MM.1S (cell line): ENCODE results near the gene ZSWIM4.
A peak's percentile ranks its signal among the peaks of the same experiment; 100 is the strongest.

ENCODE experiments used
- DNase-seq: peaks from one replicate; pipeline ENCODE4 v3.0.0-alpha.2; 2015
- H2AFZ ChIP-seq: fragments of 300-600 bp; sonication (generic); 2 replicates; pipeline ENCODE4 v1.6.0; 2016; ENCODE audit warnings: antibody characterized with exemption, low read length
- H3F3A ChIP-seq: fragments of 300-600 bp; sonication (generic); 2 replicates; pipeline ENCODE4 v1.6.1; 2016; ENCODE audit warnings: mild to moderate bottlenecking, antibody characterized with exemption, low read length, moderate library complexity, mixed read lengths; ENCODE audit not compliant: insufficient read depth
- H3K27ac ChIP-seq: fragments of 300-600 bp; sonication (generic); 2 replicates; pipeline ENCODE4 v1.5.1; 2016; ENCODE audit warnings: mild to moderate bottlenecking, low read length
- H3K27me3 ChIP-seq: fragments of 300-600 bp; sonication (generic); replicated peaks from 2 replicates; pipeline ENCODE4 v1.6.0; 2016; ENCODE audit warnings: low read length; ENCODE audit not compliant: insufficient read depth
- H3K36me3 ChIP-seq: fragments of 300-600 bp; sonication (generic); replicated peaks from 2 replicates; pipeline ENCODE4 v1.6.1; 2016; ENCODE audit warnings: mild to moderate bottlenecking, low read length, mixed read lengths; ENCODE audit not compliant: insufficient read depth
- H3K4me1 ChIP-seq: fragments of 300-600 bp; sonication (generic); 2 replicates; pipeline ENCODE4 v1.6.1; 2016; ENCODE audit warnings: low read length, mixed read lengths
- H3K4me2 ChIP-seq: fragments of 300-600 bp; sonication (generic); 2 replicates; pipeline ENCODE4 v1.6.0; 2016; ENCODE audit warnings: low read depth, low read length
- H3K4me3 ChIP-seq: fragments of 300-600 bp; sonication (generic); 2 replicates; pipeline ENCODE4 v1.5.1; 2016; ENCODE audit warnings: low read length, mixed read lengths
- H3K79me2 ChIP-seq: fragments of 300-600 bp; sonication (generic); 2 replicates; pipeline ENCODE4 v1.6.1; 2016; ENCODE audit warnings: mixed run types, low read length, mixed read lengths
- H3K9ac ChIP-seq: fragments of 300-600 bp; sonication (generic); 2 replicates; pipeline ENCODE4 v1.6.1; 2016; ENCODE audit warnings: low read length, mixed read lengths
- H3K9me2 ChIP-seq: fragments of 300-600 bp; sonication (generic); replicated peaks from 2 replicates; pipeline ENCODE4 v1.6.1; 2016; ENCODE audit warnings: mild to moderate bottlenecking, low read length, mixed read lengths; ENCODE audit not compliant: insufficient read depth
- H3K9me3 ChIP-seq: fragments of 300-600 bp; sonication (generic); replicated peaks from 2 replicates; pipeline ENCODE4 v1.6.1; 2016; ENCODE audit warnings: mild to moderate bottlenecking, low read length, mixed read lengths; ENCODE audit not compliant: insufficient read depth
- H4K20me1 ChIP-seq: fragments of 300-600 bp; sonication (generic); 2 replicates; pipeline ENCODE4 v1.6.1; 2016; ENCODE audit warnings: mild to moderate bottlenecking, low read length, moderate library complexity, mixed read lengths; ENCODE audit not compliant: insufficient read depth
- EZH2 ChIP-seq: fragments of 300-600 bp; sonication (generic); optimal IDR thresholded peaks from 2 replicates; pipeline ENCODE3; 2017; ENCODE audit warnings: low read depth, mild to moderate bottlenecking, antibody characterized with exemption, low read length, mixed read lengths
- EZH2phosphoT487 ChIP-seq: fragments of 300-600 bp; sonication (generic); IDR thresholded peaks from 2 replicates; pipeline ENCODE4 v1.6.1; 2018; ENCODE audit warnings: antibody characterized with exemption, low read length
- TF ChIP-seq, protein P1 (sequence below): fragments of 300-600 bp; sonication (generic); IDR thresholded peaks from 2 replicates; pipeline ENCODE4 v1.5.1; 2016; ENCODE audit warnings: antibody characterized with exemption, low read length, mixed read lengths

ZSWIM4 gene

GRCh38 chr19:13868663-13869062 is 73.4 kb downstream of the ZSWIM4 start:
- no peaks in the 10 kb centered on the region for H3K4me1 ChIP-seq
- H3K79me2 ChIP-seq, result no peaks in the 10 kb centered on the region
- no peaks in the 10 kb centered on the region for H3K36me3 ChIP-seq
- no peaks in the 10 kb centered on the region for H3F3A ChIP-seq
- H2AFZ ChIP-seq, result no peak overlapping the region
- TF ChIP-seq EZH2 (no peak), EZH2phosphoT487 (no peak)
- H3K27me3 ChIP-seq, result peaks cover 83% of the 10 kb centered on the region
- DNase-seq, result no peak
- no peak overlapping the region for H3K4me2 ChIP-seq
- H3K9me2 ChIP-seq, result no peaks in the 10 kb centered on the region
- no peak overlapping the region for H3K27ac ChIP-seq
- no peak overlapping the region for H3K4me3 ChIP-seq
- no peak overlapping the region for H3K9ac ChIP-seq
- no peaks in the 10 kb centered on the region for H4K20me1 ChIP-seq
- no peaks in the 10 kb centered on the region for H3K9me3 ChIP-seq

DNA sequence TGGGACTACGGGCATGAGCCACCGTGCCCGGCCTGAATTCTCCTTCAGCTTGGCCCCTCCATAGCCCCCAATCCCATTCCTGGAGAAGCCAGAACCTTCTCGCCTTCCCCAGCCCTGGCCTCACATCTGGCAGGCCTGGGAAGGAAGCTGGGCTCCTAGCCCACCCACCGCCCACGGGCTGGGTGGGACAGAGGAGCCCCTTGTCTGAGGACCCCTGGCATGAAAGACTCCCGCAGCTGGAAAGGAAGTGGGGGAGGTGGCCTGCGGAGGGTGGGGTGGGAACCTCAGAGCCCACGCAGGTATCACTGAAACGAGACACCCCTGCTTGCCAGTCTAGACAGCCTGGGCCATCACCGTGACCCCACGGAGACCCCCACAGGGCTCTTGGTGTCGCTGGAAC is 74.0 kb downstream of the ZSWIM4 start:
- Histone ChIP-seq H3K4me2 (no peak overlapping the region), H4K20me1 (no peaks in the 10 kb centered on the region), H3K4me3 (no peak overlapping the region), H3K27me3 (peaks cover 80% of the 10 kb centered on the region), H3K9me2 (no peaks in the 10 kb centered on the region), H2AFZ (no peak overlapping the region), H3K79me2 (no peaks in the 10 kb centered on the region), H3F3A (no peaks in the 10 kb centered on the region), H3K27ac (no peak overlapping the region), H3K9ac (no peak overlapping the region), H3K9me3 (no peaks in the 10 kb centered on the region), H3K4me1 (no peaks in the 10 kb centered on the region), H3K36me3 (no peaks in the 10 kb centered on the region)
- TF ChIP-seq EZH2phosphoT487, result no peak
- TF ChIP-seq, protein P1, sequence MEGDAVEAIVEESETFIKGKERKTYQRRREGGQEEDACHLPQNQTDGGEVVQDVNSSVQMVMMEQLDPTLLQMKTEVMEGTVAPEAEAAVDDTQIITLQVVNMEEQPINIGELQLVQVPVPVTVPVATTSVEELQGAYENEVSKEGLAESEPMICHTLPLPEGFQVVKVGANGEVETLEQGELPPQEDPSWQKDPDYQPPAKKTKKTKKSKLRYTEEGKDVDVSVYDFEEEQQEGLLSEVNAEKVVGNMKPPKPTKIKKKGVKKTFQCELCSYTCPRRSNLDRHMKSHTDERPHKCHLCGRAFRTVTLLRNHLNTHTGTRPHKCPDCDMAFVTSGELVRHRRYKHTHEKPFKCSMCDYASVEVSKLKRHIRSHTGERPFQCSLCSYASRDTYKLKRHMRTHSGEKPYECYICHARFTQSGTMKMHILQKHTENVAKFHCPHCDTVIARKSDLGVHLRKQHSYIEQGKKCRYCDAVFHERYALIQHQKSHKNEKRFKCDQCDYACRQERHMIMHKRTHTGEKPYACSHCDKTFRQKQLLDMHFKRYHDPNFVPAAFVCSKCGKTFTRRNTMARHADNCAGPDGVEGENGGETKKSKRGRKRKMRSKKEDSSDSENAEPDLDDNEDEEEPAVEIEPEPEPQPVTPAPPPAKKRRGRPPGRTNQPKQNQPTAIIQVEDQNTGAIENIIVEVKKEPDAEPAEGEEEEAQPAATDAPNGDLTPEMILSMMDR, result no peak
- TF ChIP-seq EZH2, result no peak
- DNase-seq, result no peak

DNA sequence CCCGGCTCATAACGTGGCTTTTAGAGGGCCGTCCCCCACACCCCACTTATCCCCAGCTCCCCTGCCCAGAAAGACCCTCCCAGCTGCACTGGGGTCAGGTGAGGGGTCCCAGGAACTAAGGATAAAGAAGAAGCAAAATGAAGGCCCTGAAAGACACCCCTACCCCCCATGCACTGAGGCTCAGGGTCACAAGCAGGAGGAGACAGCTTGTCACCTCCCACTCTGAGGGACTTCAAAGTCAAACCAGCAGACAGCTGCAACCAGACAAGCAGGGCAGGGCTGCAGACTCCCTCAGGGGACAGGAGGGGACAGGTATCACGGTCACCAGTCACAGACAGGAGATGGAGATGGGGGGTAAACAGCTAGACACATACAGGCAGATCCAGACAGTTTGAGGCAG is 75.6 kb downstream of the ZSWIM4 start:
- H3K79me2 ChIP-seq, result no peaks in the 10 kb centered on the region
- H3K27me3 ChIP-seq, result peaks cover 87% of the 10 kb centered on the region

DNA sequence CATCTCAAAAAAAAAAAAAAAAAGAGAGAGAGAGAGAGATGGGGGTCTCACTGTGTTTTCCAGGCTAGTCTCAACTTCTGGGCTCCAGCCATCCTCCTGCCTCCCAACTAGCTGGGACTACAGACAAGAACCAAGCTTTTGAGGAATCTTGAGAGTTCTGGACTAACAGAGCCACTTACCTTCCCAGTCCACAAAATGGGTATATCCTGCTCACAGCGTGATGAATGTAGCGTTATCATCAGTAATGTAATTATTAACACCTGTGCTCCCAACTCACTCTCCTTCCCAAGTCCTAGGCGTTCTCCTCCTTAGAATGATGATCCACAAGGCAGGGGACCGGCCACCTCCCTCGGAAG is 77.1 kb downstream of the ZSWIM4 start:
- H2AFZ ChIP-seq, result peak overlapping the region; percentile 53; the same call in 1 of the 2 replicates

More for the DNA sequence above, 75.6 kb downstream of the ZSWIM4 start:
- TF ChIP-seq, protein P1, result no peak
- TF ChIP-seq EZH2 (no peak), EZH2phosphoT487 (no peak)
- Histone ChIP-seq H4K20me1 (no peaks in the 10 kb centered on the region), H3K27ac (no peak overlapping the region), H3K9ac (no peak overlapping the region), H3K4me2 (no peak overlapping the region), H3K36me3 (no peaks in the 10 kb centered on the region), H3K9me2 (no peaks in the 10 kb centered on the region), H3K4me3 (no peak overlapping the region), H3K4me1 (no peaks in the 10 kb centered on the region), H3F3A (no peaks in the 10 kb centered on the region), H2AFZ (no peak overlapping the region), H3K9me3 (no peaks in the 10 kb centered on the region)
- DNase-seq, result no peak

More for the DNA sequence above, 77.1 kb downstream of the ZSWIM4 start:
- Histone ChIP-seq H3K9ac (no peak overlapping the region), H3K9me2 (no peaks in the 10 kb centered on the region), H3K79me2 (no peaks in the 10 kb centered on the region), H3K27me3 (peaks cover 85% of the 10 kb centered on the region), H3F3A (no peaks in the 10 kb centered on the region), H3K4me1 (no peaks in the 10 kb centered on the region), H3K9me3 (no peaks in the 10 kb centered on the region), H3K27ac (no peak overlapping the region), H3K36me3 (no peaks in the 10 kb centered on the region), H3K4me3 (no peak overlapping the region), H4K20me1 (no peaks in the 10 kb centered on the region), H3K4me2 (peak overlapping the region; percentile 62; the same call in 1 of the 2 replicates)
- TF ChIP-seq EZH2 (no peak), EZH2phosphoT487 (no peak)
- TF ChIP-seq, protein P1, result no peak
- no peak for DNase-seq
